ENCODE measurements around the gene SLIT2.

The SLIT2 gene

DNA sequence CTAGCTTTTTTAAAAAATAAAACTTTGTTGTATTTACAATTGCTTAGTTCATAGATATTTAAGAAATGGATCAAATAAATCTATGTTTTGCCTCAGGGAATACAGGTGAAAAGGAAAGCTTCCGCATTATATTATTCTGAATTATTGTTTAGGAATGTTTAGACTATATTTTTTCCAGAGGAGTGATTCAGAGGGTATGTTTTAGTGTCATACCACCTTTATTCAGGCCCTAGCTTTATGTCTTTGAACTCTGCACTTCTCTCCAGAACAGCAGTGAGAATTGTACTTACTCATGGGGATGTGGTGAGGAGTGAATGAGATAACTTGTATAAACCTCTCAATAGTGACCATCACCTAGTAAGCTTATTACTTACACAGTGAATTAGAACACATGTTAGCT is 14.0 kb downstream of the SLIT2 start:
- DNase-seq (ENCODE audit: low read depth in 1 of 2, low spot score in 1 of 2) = no peak

DNA sequence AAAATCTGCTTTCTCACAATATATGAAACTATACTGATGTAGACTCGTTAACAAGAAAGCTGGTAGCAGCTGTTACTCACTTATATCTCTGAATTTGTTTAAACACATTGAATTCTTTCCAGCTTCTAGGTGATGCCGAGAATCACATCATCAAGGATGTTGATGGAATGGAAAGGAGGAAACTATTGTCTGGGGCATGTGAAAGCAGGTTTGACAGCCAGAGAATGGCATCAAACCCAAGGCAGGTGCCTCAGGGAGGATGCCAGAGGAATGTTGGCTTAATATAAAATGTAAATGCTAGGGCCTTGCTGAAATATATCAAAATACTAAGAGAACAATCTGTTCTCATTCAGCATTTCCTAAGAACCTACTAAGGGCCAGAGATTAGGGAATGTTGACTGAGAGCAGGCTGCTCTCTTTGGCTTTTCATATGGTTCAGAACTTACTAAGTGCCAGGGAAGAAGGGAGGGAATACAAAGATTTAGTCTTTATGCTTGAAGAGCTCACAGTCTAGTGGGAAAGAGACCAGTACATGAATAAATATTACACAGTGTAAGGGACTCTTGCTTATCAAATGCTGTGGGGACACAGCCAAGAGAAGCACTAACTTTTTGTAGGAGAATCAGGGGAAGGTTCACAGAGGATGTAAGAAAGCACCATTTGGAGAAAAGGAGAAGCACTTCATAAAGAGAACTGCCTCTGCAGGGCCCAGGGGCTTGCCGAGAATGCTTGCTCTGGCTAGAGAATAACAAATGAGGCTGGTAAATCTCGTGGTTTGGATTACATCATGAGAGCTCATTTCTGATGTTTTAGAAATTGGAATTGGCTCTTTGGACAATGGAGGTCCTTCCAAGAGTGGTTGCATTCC is 14.7 kb downstream of the SLIT2 start:
- DNase-seq (ENCODE audit: low read depth in 1 of 2, low spot score in 1 of 2) = no peak

DNA sequence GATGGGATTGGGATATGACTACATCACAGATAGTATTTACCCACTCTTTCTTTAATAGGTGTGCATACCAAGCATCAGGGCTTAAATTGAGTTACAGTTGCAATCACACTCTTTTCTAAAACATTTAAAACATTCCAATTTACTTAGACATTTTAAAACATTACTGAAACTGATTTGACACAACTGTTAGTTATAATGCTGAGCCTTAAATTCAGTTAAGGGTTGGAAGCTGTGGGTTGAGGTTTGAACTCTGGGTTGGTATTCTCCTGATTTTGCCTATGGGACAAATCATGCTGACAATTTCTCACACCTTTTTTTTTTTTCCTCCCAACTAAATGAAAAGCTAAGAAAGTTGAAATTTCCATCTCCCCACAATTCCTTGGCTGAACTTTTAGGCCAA is 16.3 kb downstream of the SLIT2 start:
- DNase-seq (ENCODE audit: low read depth in 1 of 2, low spot score in 1 of 2) = no peak

DNA sequence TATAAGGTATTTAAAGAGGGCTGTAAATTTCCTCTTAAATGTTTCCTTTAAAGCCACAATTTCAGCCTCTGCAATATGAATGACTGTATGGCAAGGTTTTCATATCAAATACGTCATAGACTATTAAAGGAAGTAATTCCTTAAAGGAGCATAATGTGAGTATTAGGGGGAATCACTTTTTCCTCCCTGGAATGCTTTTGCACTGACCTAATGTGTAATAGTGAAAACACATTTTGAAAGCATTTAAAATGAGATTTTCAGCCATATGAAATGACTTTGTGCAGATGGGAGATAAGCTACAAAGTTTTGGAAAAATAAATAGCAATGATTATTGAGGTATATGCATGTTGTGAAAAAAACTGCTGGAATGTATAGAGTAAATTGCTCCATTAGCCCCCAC is 17.6 kb downstream of the SLIT2 start:
- no peak for DNase-seq (ENCODE audit: low read depth in 1 of 2, low spot score in 1 of 2)

- no peak for DNase-seq (ENCODE audit: low read depth in 1 of 2, low spot score in 1 of 2)
Observed at GRCh38 chr4:20271950-20272349, 20.2 kb downstream of the SLIT2 start.

DNA sequence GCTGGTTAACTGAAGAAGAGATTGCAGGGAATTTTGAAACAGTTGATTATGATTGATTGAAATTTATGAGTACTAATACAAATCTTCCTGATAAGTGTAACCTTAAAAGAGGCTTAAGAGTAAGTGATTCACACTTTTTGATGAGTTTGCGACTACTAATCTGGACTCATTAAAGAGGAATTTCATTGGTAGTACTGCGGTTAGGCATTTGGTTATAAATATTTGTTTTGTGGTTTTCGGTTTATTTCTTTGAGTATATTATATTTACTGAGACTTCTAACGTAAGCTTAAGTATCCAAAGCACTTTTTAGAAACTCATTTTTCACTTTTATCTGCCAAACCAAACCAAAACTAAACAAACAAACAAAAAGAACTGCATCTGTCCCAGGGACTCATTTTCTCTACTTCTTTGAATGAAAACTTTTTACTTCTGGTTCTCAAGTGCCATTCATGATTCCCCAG is 20.7 kb downstream of the SLIT2 start:
- no peak for DNase-seq (ENCODE audit: low read depth in 1 of 2, low spot score in 1 of 2)

DNA sequence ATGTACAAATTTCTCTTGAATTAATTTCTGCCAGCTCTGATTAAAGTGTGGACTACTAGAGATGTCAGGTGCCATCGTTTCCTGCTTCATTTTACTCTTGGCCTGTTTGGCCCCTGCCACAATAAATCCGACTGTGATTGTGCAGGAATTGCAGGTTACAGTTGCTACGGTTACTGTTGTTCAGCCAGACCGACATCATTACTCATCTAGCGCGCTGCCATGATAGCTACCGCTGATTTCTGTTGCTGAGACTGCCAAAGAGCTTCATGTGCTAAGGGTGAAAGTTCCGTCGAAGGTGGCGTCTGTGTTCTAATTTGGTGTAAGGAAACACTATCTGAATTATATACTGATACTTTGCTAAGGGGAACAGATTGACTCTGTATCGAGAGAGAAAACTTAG is 22.1 kb downstream of the SLIT2 start:
- no peak for DNase-seq (ENCODE audit: low read depth in 1 of 2, low spot score in 1 of 2)

GRCh38 chr4:20276848-20277247 is 25.1 kb downstream of the SLIT2 start:
- no peak for DNase-seq (ENCODE audit: low read depth in 1 of 2, low spot score in 1 of 2)

GRCh38 chr4:20278195-20278594 is 26.5 kb downstream of the SLIT2 start:
- DNase-seq (ENCODE audit: low read depth in 1 of 2, low spot score in 1 of 2) = no peak

DNA sequence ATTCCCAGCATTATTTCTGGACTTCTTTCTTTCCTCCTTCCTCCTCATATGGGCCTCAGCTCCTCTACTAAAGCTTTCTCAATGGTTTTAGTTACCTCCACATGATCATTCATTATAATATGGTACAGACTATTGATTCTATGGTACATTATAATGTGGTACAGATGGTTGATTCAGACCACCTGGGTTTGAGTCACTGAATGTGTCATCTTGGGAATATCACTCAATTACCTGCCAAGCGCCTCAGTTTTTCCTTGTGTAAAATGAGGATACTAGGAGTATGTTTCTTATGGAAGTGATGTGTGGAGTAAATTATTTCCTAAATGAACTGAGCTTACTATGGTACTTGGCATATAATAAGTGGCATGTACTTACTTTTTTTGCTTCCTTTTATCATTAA is 27.7 kb downstream of the SLIT2 start:
- no peak for DNase-seq (ENCODE audit: low read depth in 1 of 2, low spot score in 1 of 2)

GRCh38 chr4:20281453-20281852 is 29.7 kb downstream of the SLIT2 start:
- no peak for DNase-seq (ENCODE audit: low read depth in 1 of 2, low spot score in 1 of 2)

DNA sequence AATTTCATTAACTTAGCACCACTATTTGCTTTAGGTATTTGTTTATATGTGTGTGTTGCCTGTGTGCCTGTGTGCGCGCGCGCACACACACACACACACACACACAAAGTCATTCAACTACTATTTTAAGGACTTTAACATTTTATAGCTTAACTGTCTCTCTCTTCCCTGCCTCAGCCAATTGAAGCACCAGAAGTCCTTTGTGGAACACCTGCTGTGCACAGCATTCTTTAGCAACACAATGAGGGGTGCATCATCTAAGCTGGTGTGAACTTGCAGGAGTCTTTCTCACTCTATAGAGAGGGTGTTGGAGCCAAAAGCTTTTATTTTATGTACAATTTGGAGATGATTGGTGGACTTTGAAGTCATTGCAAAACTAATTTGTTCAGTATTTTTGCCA is 31.3 kb downstream of the SLIT2 start:
- DNase-seq (ENCODE audit: low read depth in 1 of 2, low spot score in 1 of 2) = no peak

DNA sequence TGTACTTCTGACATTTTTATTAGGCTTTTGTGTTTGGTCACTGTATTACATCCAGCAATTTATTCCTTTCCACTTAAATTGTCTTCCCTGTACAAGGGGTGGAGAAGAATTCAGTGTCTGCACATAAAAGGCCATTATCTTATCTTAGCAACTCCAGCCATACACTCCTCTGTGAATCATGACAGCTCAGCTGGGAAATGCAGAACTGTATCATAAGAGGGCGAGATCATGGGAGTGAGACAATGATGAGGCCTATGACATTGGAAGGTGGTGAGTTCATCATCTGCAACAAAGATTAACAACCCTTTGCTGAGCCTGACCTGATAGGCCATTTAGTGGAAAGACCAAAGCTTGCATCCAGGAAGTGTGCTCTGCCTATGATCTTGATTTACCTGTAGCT is 33.3 kb downstream of the SLIT2 start:
- no peak for DNase-seq (ENCODE audit: low read depth in 1 of 2, low spot score in 1 of 2)

DNA sequence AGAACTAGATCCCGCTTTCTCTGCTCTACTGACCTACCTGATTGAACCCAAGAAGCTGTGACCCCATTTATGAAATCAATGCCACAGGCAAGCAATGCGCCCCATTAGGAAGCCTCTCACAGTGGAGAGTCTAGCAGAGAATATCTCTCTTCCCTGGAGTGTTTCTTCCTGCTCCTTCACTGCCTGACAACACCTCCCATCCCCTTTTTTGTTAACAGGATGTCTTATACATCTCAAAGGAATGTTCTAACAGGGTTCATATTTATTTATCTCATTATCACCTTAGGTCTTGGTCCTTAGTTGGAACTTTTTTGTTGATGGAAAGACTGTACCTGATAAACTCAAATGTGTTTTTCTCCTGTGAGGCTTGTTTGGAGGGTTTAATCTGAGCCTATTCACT is 35.5 kb downstream of the SLIT2 start:
- no peak for DNase-seq (ENCODE audit: low read depth in 1 of 2, low spot score in 1 of 2)

GRCh38 chr4:20288047-20288650 is 36.4 kb downstream of the SLIT2 start:
- DNase-seq (ENCODE audit: low read depth in 1 of 2, low spot score in 1 of 2) = no peak

- DNase-seq (ENCODE audit: low read depth in 1 of 2, low spot score in 1 of 2) = no peak
Observed at GRCh38 chr4:20288846-20289512, 37.3 kb downstream of the SLIT2 start.

- no peak for DNase-seq (ENCODE audit: low read depth in 1 of 2, low spot score in 1 of 2)
Observed at GRCh38 chr4:20289782-20290181, 38.1 kb downstream of the SLIT2 start.

DNA sequence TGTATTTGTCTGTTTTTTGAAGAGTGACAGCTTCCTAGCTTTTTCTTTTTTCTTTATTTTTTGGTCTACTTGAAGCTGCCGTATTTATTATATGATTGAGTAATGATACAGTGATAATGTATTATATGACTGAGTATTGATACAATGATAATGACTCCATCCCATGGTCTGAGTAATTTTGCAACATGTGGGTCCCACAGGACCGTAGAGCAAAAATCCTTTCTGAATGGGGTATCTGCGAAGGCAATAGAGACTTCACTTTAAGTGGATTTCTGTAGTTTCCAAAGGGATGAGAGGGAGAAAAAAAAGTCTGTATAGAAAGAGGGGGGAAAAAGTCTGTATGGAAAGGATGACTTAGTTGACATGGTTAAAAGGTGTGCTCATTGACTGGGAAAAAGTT is 41.0 kb downstream of the SLIT2 start:
- no peak for DNase-seq (ENCODE audit: low read depth in 1 of 2, low spot score in 1 of 2)

DNA sequence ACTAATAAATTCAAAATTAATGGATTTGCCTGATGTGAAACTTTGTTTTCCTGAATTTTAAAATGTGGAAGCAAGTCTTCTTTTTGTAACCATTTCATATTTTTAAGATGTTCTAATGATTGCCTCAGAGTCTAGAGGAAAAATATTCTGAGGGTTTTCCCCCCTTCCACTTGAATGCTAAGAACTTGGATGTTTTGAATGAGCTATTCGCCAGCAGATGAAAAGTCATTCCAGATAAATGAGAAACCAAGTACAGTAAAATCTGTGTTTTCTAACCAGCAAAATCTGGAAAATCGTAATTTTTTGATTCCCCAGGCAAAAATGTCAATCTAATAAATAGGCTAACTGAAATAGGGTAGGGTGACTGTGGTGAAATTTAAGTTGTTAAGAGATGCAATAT is 45.6 kb downstream of the SLIT2 start:
- DNase-seq (ENCODE audit: low read depth in 1 of 2, low spot score in 1 of 2) = no peak

DNA sequence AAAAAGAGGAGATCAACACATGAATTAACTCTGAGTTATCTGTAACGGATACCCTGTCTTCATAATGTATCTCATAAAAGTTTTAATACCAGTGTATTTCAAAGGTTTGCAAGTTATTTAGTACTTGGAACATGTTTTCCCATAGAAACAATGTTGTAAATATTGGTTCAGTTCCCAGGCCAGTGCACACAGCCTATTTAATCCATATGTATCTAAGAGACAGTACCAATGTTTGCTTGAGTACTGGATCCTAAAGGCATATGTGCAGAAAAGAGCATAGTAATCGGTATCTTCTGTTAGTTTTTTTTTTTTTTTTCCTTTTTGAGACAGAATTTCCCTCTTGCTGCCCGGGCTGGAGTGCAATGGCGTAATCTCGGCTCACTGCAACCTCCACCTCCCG is 46.1 kb downstream of the SLIT2 start:
- no peak for DNase-seq (ENCODE audit: low read depth in 1 of 2, low spot score in 1 of 2)

DNA sequence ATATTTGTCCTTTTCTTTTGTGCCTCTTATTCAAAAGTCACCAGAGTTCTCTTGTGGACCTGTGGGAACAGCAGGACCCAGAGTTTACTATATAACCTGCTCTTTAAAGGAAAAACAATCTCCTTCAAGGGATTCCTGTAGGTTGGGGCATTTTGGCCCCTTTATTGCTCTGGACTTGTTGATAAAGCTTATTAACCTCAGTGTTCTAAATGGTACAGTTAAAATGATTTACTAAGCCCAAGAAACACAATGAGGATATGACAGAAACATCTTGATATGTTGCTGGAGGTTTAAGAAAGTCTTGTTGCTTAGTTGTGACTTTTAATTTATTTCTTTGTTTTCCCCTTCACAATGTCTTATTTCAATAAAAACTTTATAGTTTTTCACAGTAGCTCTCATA is 46.8 kb downstream of the SLIT2 start:
- DNase-seq (ENCODE audit: low read depth in 1 of 2, low spot score in 1 of 2) = no peak

DNA sequence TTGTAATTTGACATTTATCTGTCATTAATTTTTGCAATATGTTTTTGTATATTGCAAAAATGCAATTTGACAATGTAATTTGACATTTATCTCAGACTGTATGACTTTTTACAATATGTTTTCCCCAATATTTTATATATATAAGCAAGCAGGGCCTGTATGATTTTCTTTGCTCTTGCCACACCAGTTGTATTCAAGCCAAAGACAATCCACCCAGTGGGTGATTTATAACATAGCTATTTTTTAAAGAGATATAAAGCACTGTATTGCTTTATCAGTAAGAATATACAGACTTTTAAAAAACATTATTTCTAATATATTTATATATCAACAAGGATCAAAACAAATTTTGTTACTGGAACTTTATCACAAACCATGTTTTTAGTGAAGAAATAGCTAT is 47.3 kb downstream of the SLIT2 start:
- DNase-seq (ENCODE audit: low read depth in 1 of 2, low spot score in 1 of 2) = no peak

Measured in stimulated activated CD4-positive, alpha-beta T cell treated with anti-CD3 and anti-CD28 coated beads, Interleukin-15, amount 100 ng/mL, for 1 hour (primary cell).